ENCODE data around the gene SALL4. TPM values are rescaled to one million over a fixed set of nuclear protein-coding genes. Genes with fewer than 3 reads are reported as not detected.

SALL4 gene
- polyA plus RNA-seq, 1 of the 3 experiments (the other 2 are of a cell fraction): 0.82 TPM

DNA sequence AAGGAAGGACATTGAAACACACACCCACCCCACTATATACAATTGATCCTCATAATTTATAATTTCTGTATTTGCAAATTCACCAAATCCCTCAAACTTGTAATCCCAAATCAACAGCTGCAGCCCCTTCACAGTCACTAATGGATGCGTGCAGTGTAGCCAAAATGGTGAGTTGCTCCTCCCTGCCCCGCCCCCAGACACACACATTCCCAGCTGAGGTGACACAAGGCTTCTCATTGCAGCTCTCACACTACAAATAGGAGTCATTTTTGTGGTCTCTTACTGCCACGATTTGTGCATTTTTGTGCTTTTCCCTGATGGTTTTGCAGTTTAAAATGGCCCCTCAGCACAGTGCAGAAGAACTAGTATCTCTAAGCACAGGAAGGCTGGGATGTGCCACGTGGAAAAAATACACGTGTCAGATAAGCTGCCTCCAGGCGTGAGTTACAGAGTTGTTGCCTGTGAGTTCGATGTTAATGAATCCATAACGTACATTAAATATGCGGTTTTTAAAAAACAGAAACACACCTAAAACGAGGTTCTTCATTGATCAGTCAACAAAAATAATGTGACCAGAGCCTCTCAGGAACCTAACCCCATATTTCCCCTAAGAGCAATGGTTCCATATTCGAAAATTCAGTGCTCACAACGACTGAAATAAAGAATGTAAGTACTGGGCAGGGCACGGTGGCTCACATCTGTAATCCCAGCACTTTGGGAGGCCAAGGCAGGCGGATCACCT, 42.4 kb downstream of the SALL4 start:
- no peak for DNase-seq
- H3K4me2 ChIP-seq: no peak overlapping the region
- H3K9me2 ChIP-seq: no peaks in the 10 kb centered on the region
- no peaks in the 10 kb centered on the region for H3K9me3 ChIP-seq
- H3K4me3 ChIP-seq (ENCODE audit: low read depth in 2 of 2, low read length in 1 of 2): no peak overlapping the region
- H2AFZ ChIP-seq (ENCODE audit: low read depth): no peak overlapping the region
- H4K20me1 ChIP-seq (ENCODE audit: insufficient read depth): no peaks in the 10 kb centered on the region
- H3K79me2 ChIP-seq (ENCODE audit: insufficient read depth): peaks cover 11% of the 10 kb centered on the region
- H3K27me3 ChIP-seq (ENCODE audit: insufficient read depth): no peaks in the 10 kb centered on the region
- no peaks in the 10 kb centered on the region for H3F3A ChIP-seq (replicated peaks; ENCODE audit: insufficient read depth)
- TF ChIP-seq, protein P1, sequence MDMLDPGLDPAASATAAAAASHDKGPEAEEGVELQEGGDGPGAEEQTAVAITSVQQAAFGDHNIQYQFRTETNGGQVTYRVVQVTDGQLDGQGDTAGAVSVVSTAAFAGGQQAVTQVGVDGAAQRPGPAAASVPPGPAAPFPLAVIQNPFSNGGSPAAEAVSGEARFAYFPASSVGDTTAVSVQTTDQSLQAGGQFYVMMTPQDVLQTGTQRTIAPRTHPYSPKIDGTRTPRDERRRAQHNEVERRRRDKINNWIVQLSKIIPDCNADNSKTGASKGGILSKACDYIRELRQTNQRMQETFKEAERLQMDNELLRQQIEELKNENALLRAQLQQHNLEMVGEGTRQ (IDR thresholded peaks at IDR 0.05; ENCODE audit: borderline replicate concordance, low read depth, low read length): no peak
- no peak for TF ChIP-seq EZH2phosphoT487 (IDR thresholded peaks at IDR 0.05; ENCODE audit: borderline replicate concordance, low read depth)
- TF ChIP-seq RAD21 (IDR thresholded peaks at IDR 0.05; ENCODE audit: low read length): no peak
- TF ChIP-seq RFX5 (IDR thresholded peaks at IDR 0.05; ENCODE audit: low read length): no peak
- TF ChIP-seq POLR2AphosphoS5 (IDR thresholded peaks at IDR 0.05; ENCODE audit: low read depth, low read length): no peak
- TF ChIP-seq TEAD4 (IDR thresholded peaks at IDR 0.05; ENCODE audit: borderline replicate concordance, insufficient read depth): no peak
- TF ChIP-seq, protein P2, sequence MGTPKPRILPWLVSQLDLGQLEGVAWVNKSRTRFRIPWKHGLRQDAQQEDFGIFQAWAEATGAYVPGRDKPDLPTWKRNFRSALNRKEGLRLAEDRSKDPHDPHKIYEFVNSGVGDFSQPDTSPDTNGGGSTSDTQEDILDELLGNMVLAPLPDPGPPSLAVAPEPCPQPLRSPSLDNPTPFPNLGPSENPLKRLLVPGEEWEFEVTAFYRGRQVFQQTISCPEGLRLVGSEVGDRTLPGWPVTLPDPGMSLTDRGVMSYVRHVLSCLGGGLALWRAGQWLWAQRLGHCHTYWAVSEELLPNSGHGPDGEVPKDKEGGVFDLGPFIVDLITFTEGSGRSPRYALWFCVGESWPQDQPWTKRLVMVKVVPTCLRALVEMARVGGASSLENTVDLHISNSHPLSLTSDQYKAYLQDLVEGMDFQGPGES (IDR thresholded peaks at IDR 0.05; ENCODE audit: low read depth, low read length): no peak
- TF ChIP-seq, protein P3, sequence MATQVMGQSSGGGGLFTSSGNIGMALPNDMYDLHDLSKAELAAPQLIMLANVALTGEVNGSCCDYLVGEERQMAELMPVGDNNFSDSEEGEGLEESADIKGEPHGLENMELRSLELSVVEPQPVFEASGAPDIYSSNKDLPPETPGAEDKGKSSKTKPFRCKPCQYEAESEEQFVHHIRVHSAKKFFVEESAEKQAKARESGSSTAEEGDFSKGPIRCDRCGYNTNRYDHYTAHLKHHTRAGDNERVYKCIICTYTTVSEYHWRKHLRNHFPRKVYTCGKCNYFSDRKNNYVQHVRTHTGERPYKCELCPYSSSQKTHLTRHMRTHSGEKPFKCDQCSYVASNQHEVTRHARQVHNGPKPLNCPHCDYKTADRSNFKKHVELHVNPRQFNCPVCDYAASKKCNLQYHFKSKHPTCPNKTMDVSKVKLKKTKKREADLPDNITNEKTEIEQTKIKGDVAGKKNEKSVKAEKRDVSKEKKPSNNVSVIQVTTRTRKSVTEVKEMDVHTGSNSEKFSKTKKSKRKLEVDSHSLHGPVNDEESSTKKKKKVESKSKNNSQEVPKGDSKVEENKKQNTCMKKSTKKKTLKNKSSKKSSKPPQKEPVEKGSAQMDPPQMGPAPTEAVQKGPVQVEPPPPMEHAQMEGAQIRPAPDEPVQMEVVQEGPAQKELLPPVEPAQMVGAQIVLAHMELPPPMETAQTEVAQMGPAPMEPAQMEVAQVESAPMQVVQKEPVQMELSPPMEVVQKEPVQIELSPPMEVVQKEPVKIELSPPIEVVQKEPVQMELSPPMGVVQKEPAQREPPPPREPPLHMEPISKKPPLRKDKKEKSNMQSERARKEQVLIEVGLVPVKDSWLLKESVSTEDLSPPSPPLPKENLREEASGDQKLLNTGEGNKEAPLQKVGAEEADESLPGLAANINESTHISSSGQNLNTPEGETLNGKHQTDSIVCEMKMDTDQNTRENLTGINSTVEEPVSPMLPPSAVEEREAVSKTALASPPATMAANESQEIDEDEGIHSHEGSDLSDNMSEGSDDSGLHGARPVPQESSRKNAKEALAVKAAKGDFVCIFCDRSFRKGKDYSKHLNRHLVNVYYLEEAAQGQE (IDR thresholded peaks at IDR 0.05; ENCODE audit: low read depth, low read length): no peak
- TF ChIP-seq, protein P4, sequence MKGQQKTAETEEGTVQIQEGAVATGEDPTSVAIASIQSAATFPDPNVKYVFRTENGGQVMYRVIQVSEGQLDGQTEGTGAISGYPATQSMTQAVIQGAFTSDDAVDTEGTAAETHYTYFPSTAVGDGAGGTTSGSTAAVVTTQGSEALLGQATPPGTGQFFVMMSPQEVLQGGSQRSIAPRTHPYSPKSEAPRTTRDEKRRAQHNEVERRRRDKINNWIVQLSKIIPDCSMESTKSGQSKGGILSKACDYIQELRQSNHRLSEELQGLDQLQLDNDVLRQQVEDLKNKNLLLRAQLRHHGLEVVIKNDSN (IDR thresholded peaks at IDR 0.05; ENCODE audit: borderline replicate concordance, low read depth): no peak
- no peak for TF ChIP-seq CHD2 (IDR thresholded peaks at IDR 0.05; ENCODE audit: low read length, partially characterized antibody)
- TF ChIP-seq NFIC (IDR thresholded peaks at IDR 0.05; ENCODE audit: borderline replicate concordance): no peak
- no peak for TF ChIP-seq EP300 (IDR thresholded peaks at IDR 0.05; ENCODE audit: borderline replicate concordance in 1 of 2, low read depth in 1 of 2, low read length in 1 of 2)
- TF ChIP-seq FOXM1 (IDR thresholded peaks at IDR 0.05; ENCODE audit: low read depth): no peak
- no peak for TF ChIP-seq RXRA (IDR thresholded peaks at IDR 0.05; ENCODE audit: borderline replicate concordance, low read depth)
- TF ChIP-seq FOXJ3 (CRISPR knock-in tag; IDR thresholded peaks at IDR 0.05): no peak
- no peak for TF ChIP-seq FOSL2 (IDR thresholded peaks at IDR 0.05; ENCODE audit: borderline replicate concordance, low read depth)
- TF ChIP-seq, protein P5, sequence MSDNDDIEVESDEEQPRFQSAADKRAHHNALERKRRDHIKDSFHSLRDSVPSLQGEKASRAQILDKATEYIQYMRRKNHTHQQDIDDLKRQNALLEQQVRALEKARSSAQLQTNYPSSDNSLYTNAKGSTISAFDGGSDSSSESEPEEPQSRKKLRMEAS (IDR thresholded peaks at IDR 0.05; ENCODE audit: low read depth): no peak
- TF ChIP-seq, protein P6, sequence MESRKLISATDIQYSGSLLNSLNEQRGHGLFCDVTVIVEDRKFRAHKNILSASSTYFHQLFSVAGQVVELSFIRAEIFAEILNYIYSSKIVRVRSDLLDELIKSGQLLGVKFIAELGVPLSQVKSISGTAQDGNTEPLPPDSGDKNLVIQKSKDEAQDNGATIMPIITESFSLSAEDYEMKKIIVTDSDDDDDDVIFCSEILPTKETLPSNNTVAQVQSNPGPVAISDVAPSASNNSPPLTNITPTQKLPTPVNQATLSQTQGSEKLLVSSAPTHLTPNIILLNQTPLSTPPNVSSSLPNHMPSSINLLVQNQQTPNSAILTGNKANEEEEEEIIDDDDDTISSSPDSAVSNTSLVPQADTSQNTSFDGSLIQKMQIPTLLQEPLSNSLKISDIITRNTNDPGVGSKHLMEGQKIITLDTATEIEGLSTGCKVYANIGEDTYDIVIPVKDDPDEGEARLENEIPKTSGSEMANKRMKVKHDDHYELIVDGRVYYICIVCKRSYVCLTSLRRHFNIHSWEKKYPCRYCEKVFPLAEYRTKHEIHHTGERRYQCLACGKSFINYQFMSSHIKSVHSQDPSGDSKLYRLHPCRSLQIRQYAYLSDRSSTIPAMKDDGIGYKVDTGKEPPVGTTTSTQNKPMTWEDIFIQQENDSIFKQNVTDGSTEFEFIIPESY (IDR thresholded peaks at IDR 0.05; ENCODE audit: borderline replicate concordance, low read depth): no peak
- no peak for TF ChIP-seq SMC3 (IDR thresholded peaks at IDR 0.05; ENCODE audit: low read depth, low read length)
- 87% methylated on average over 14 of the region's 14 CpGs for WGBS (ENCODE audit: low lambda C conversion rate)
- ChIA-PET POLR2A (no interaction called here), CTCF (interaction anchor here (0.6 to 1.3 kb wide), 2 partner anchors 40 to 99 kb away, joined by 3 to 5 read pairs; no protein-coding TSS in a partner anchor)
- no peaks in the 10 kb centered on the region for H3K36me3 ChIP-seq (replicated peaks in 1 of 2; ENCODE audit: control insufficient read depth in 1 of 2, insufficient read depth in 2 of 2, low read length in 1 of 2)
- no peak overlapping the region for H3K27ac ChIP-seq (ENCODE audit: low read depth in 2 of 2, low read length in 1 of 2)
- no peak overlapping the region for H3K9ac ChIP-seq
- H3K4me1 ChIP-seq (ENCODE audit: control insufficient read depth in 1 of 2, insufficient read depth in 2 of 2, low read depth in 1 of 2, low read length in 1 of 2): peaks cover 0 to 8% of the 10 kb centered on the region in 2 experiments; a peak in 1 of 4 replicates
